H9 (cell line): Measurements from ENCODE around the gene DIS3L2. TPM values are rescaled to one million over a fixed set of nuclear protein-coding genes. Genes with fewer than 3 reads are reported as not detected.

Experiments used
- DNase-seq: peaks from one replicate; pipeline ENCODE4 v3.0.0-alpha.2; 2017
- H2AFZ ChIP-seq: one replicate; pipeline ENCODE4 v1.6.1; 2013; ENCODE audit warnings: mild to moderate bottlenecking, low read length, control low read depth, moderate library complexity
- H2AK5ac ChIP-seq: 2 replicates; pipeline ENCODE4 v1.6.1; 2013; ENCODE audit warnings: low read length, control low read depth, mixed read lengths; ENCODE audit not compliant: insufficient read length
- H2BK120ac ChIP-seq: one replicate; pipeline ENCODE4 v1.6.1; 2013; ENCODE audit warnings: low read depth, mild to moderate bottlenecking, low read length, control low read depth, inconsistent platforms; ENCODE audit not compliant: poor library complexity, severe bottlenecking
- H2BK12ac ChIP-seq: 2 replicates; pipeline ENCODE4 v1.6.1; 2013; ENCODE audit warnings: low read length, control low read depth, mixed read lengths, low read depth; ENCODE audit not compliant: insufficient read length
- H2BK15ac ChIP-seq: 2 replicates; pipeline ENCODE4 v1.6.1; 2013; ENCODE audit warnings: low read depth, low read length, control low read depth
- H2BK20ac ChIP-seq: one replicate; pipeline ENCODE4 v1.6.1; 2013; ENCODE audit warnings: low read depth, mild to moderate bottlenecking, low read length, control low read depth, inconsistent platforms; ENCODE audit not compliant: poor library complexity, severe bottlenecking
- H2BK5ac ChIP-seq: 2 replicates; pipeline ENCODE4 v1.6.1; 2013; ENCODE audit warnings: low read length, control low read depth, mixed read lengths; ENCODE audit not compliant: insufficient read length
- H3K14ac ChIP-seq: 2 replicates; pipeline ENCODE4 v1.6.1; 2013; ENCODE audit warnings: low read length, control low read depth; ENCODE audit not compliant: insufficient read depth
- H3K18ac ChIP-seq: 2 replicates; pipeline ENCODE4 v1.6.1; 2013; ENCODE audit warnings: low read depth, mild to moderate bottlenecking, mixed read lengths, low read length, control low read depth; ENCODE audit not compliant: insufficient read length
- H3K23ac ChIP-seq: 2 replicates; pipeline ENCODE4 v1.6.1; 2013; ENCODE audit warnings: low read length, control low read depth, mixed read lengths, low read depth; ENCODE audit not compliant: insufficient read length
- H3K23me2 ChIP-seq: 2 replicates; pipeline ENCODE4 v1.6.1; 2013; ENCODE audit warnings: low read depth, mild to moderate bottlenecking, mixed read lengths, low read length, control low read depth; ENCODE audit not compliant: insufficient read length, poor library complexity, severe bottlenecking
- H3K27ac ChIP-seq: 2 replicates; pipeline ENCODE4 v1.5.1; 2013; ENCODE audit warnings: low read length, control low read depth, mixed read lengths, low read depth; ENCODE audit not compliant: insufficient read length
- H3K27me3 ChIP-seq: 2 replicates; pipeline ENCODE4 v1.6.1; 2013; ENCODE audit warnings: low read length, control low read depth, inconsistent platforms; ENCODE audit not compliant: insufficient read depth
- H3K4ac ChIP-seq: 2 replicates; pipeline ENCODE4 v1.6.1; 2013; ENCODE audit warnings: low read depth, mild to moderate bottlenecking, control low read depth, inconsistent platforms, low read length, moderate library complexity
- H3K4me1 ChIP-seq: 2 replicates; pipeline ENCODE4 v1.6.1; 2013; ENCODE audit warnings: low read length, control low read depth, inconsistent platforms; ENCODE audit not compliant: insufficient read depth
- H3K4me2 ChIP-seq: 2 replicates; pipeline ENCODE4 v1.6.1; 2013; ENCODE audit warnings: low read length, control low read depth, mixed read lengths; ENCODE audit not compliant: insufficient read length, insufficient read depth
- H3K56ac ChIP-seq: 2 replicates; pipeline ENCODE4 v1.6.1; 2013; ENCODE audit warnings: low read depth, mild to moderate bottlenecking, mixed read lengths, low read length, control low read depth; ENCODE audit not compliant: insufficient read length
- H3K79me1 ChIP-seq: 2 replicates; pipeline ENCODE4 v1.6.1; 2013; ENCODE audit warnings: low read depth, mild to moderate bottlenecking, moderate library complexity, low read length, control low read depth, inconsistent platforms; ENCODE audit not compliant: insufficient read depth, poor library complexity, severe bottlenecking
- H3K79me2 ChIP-seq: 2 replicates; pipeline ENCODE4 v1.6.1; 2013; ENCODE audit warnings: low read length, control low read depth, inconsistent platforms; ENCODE audit not compliant: insufficient read depth
- H3K9ac ChIP-seq: 2 replicates; pipeline ENCODE4 v1.6.1; 2013; ENCODE audit warnings: low read length, control low read depth, mixed read lengths; ENCODE audit not compliant: insufficient read length; ENCODE audit errors: extremely low read depth
- H3K9me3 ChIP-seq: one replicate; pipeline ENCODE4 v1.6.1; 2013; ENCODE audit warnings: low read depth, low read length, inconsistent platforms; ENCODE audit not compliant: control insufficient read depth
- H3T11ph ChIP-seq: one replicate; pipeline ENCODE4 v1.6.1; 2013; ENCODE audit warnings: mild to moderate bottlenecking, low read length, control low read depth, inconsistent platforms
- H4K20me1 ChIP-seq: one replicate; pipeline ENCODE4 v1.6.1; 2013; ENCODE audit not compliant: control insufficient read depth, insufficient read length, insufficient read depth
- H4K5ac ChIP-seq: 2 replicates; pipeline ENCODE4 v1.6.1; 2013; ENCODE audit warnings: low read depth, mild to moderate bottlenecking, mixed read lengths, low read length, control low read depth; ENCODE audit not compliant: insufficient read length
- H4K8ac ChIP-seq: replicated peaks from 2 replicates; pipeline ENCODE4 v1.6.1; 2013; ENCODE audit warnings: low read length, control low read depth, mixed read lengths, low read depth; ENCODE audit not compliant: insufficient read length
- H4K91ac ChIP-seq: 2 replicates; pipeline ENCODE4 v1.6.1; 2013; ENCODE audit warnings: low read depth, mild to moderate bottlenecking, moderate library complexity, mixed read lengths, low read length, control low read depth; ENCODE audit not compliant: insufficient read length
- H3K27ac Mint-ChIP-seq, 3 experiments: 2 replicates in 2 of 3; 3 replicates in 1 of 3; pipeline ENCODE4 v1.8.0; 2020 to 2021; ENCODE audit warnings: mixed read lengths in 3 of 3, mild to moderate bottlenecking in 1 of 3, moderate library complexity in 1 of 3
- H3K27me3 Mint-ChIP-seq: 2 replicates; pipeline ENCODE4 v1.8.0; 2021; ENCODE audit warnings: low read depth, mild to moderate bottlenecking, moderate library complexity, mixed read lengths
- H3K36me3 Mint-ChIP-seq, 3 experiments: 2 replicates in 2 of 3; 3 replicates in 1 of 3; pipeline ENCODE4 v1.8.0; 2020 to 2021; ENCODE audit warnings: low read depth in 3 of 3, mixed read lengths in 3 of 3; ENCODE audit not compliant: insufficient read depth in 1 of 3
- H3K4me1 Mint-ChIP-seq, 2 experiments: 2 replicates each; pipeline ENCODE4 v1.8.0; 2020; ENCODE audit warnings: mixed read lengths in 2 of 2
- H3K4me3 Mint-ChIP-seq, 2 experiments: 2 replicates in 1 of 2; 3 replicates in 1 of 2; pipeline ENCODE4 v1.8.0; 2020 to 2021; ENCODE audit warnings: mild to moderate bottlenecking in 2 of 2, mixed read lengths in 2 of 2, moderate library complexity in 1 of 2
- H3K9me3 Mint-ChIP-seq, 2 experiments: 2 replicates in 1 of 2; 3 replicates in 1 of 2; pipeline ENCODE4 v1.8.0; 2020; ENCODE audit warnings: mild to moderate bottlenecking in 2 of 2, mixed read lengths in 2 of 2, moderate library complexity in 1 of 2
- CTCF ChIP-seq: fragments of 200-600 bp; sonication (generic); conservative IDR thresholded peaks from 3 replicates; pipeline ENCODE4 v1.8.0; 2021; ENCODE audit warnings: antibody characterized with exemption, mild to moderate bottlenecking
- WGBS: extraction: QIAGEN DNeasy Blood & Tissue Kit; methylation state at CpG from one replicate; pipeline ENCODE4 v1.1.7; 2013; ENCODE audit warnings: missing lambda C conversion rate, low lambda C conversion rate, mixed read lengths; ENCODE audit not compliant: insufficient read length; ENCODE audit errors: extremely low coverage; 5-methylcytosine and 5-hydroxymethylcytosine counted together
- total RNA-seq: library from RNA; stranded (reverse); gene quantifications from 2 replicates; pipeline ENCODE4 v1.2.1, GENCODE V29; 2021

Gene DIS3L2
- total RNA-seq, 1 experiment from 2014 or later, result 28.1 TPM

DNA sequence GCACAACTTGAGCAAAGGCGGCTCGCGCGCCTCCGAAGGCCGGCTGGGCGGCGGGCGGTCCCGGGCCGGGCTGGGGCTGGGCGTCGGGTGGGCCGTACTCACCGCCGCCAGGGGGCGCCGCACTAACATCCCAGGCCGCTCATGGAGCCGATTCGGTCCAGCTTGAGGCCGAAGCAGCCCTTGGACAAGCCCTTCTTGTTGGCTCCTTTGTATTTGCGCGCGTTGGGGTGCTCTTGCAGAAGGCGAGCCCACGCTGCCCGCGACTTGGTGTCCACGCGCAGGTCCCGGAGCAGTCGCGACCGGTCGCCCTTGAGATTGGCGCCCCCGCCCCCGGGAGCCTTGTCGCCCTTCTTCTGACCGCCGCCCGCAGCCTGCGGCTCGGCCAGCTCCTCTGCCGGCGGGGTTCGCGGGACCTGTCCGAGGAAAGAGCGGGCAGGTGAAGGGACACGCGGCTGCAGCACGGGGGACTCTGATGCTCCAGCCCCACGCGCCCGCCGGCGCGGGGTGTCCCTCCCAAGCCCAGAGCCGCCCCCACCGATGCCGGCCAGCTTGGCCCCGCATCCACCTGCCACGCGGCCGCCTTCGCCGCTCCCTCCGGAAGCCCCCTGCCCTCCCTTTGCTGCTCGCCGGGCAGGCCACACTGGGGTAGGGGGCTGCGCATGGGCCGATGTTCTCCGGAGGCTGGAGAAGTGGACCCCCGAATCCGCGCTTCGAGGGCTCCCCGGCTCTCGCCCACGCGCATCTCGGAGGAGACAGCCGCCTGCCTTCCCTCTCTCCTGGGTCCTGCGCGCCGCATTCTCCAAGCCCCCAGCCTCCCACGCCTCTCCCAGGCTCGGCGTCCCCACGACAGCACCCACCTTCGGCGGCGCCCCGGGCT is 36.0 kb upstream of the DIS3L2 start:
- H3K9me3 Mint-ChIP-seq, result no peaks in the 10 kb centered on the region
- Histone ChIP-seq H3K9ac (no peak overlapping the region), H3K18ac (no peak overlapping the region), H4K5ac (no peak overlapping the region), H3K4me2 (peak overlapping the region; percentile 71), H2BK15ac (no peak overlapping the region), H3K27ac (no peak overlapping the region), H3K4me1 (no peaks in the 10 kb centered on the region; the same call in 1 of the 2 replicates), H2BK12ac (no peak overlapping the region), H2BK5ac (no peak overlapping the region), H3K79me1 (no peaks in the 10 kb centered on the region), H3K79me2 (no peaks in the 10 kb centered on the region), H2BK120ac (no peak overlapping the region), H2BK20ac (no peak overlapping the region), H3K27me3 (peaks cover 22% of the 10 kb centered on the region; the same call in 1 of the 2 replicates), H3K4ac (no peak overlapping the region), H4K91ac (no peak overlapping the region), H3K23me2 (peaks cover 21% of the 10 kb centered on the region), H2AFZ (no peak overlapping the region), H3K23ac (no peak overlapping the region), H2AK5ac (no peak overlapping the region), H4K8ac (no peak overlapping the region), H3K14ac (peak overlapping the region; percentile 65; the same call in 1 of the 2 replicates), H3K9me3 (no peaks in the 10 kb centered on the region), H3T11ph (no peak overlapping the region), H4K20me1 (no peaks in the 10 kb centered on the region), H3K56ac (no peak overlapping the region)
- no CpG with 5 or more reads among the region's 96 CpGs for WGBS
- peak; percentile 86 for DNase-seq
- H3K27ac Mint-ChIP-seq, result no peak overlapping the region
- TF ChIP-seq CTCF, result peak; percentile 96
- H3K4me1 Mint-ChIP-seq, result peaks cover 17 to 24% of the 10 kb centered on the region in 2 experiments
- peaks cover 62% of the 10 kb centered on the region for H3K27me3 Mint-ChIP-seq
- H3K4me3 Mint-ChIP-seq, result peak overlapping the region; percentile 66 to 83
- no peaks in the 10 kb centered on the region for H3K36me3 Mint-ChIP-seq
